Esophagus muscularis mucosa (tissue), 4 donors: ENCODE results near the gene CD84. TPM values are rescaled to one million over a fixed set of nuclear protein-coding genes. Genes with fewer than 3 reads are reported as not detected.

Source experiments
- DNase-seq: peaks from one replicate; pipeline ENCODE4 v3.0.0-alpha.2; 2017; ENCODE audit errors: extremely low spot score
- H3K27ac ChIP-seq, 4 donors: fragments of 200-600 bp; sonication (generic); replicated peaks in 1 of 4; 1 replicate in 3 of 4; 2 replicates in 1 of 4; pipeline ENCODE4 v1.5.1; 2016 to 2019; ENCODE audit warnings: mild to moderate bottlenecking in 1 of 4
- H3K27me3 ChIP-seq, 4 donors: fragments of 200-600 bp; sonication (generic); one replicate each; pipeline versions ENCODE4 v1.5.1 to v1.6.0; 2016 to 2019
- H3K36me3 ChIP-seq, 4 donors: fragments of 200-600 bp; sonication (generic); one replicate each; pipeline ENCODE4 v1.5.1; 2016 to 2019
- H3K4me1 ChIP-seq, 4 donors: fragments of 200-600 bp; sonication (generic); one replicate each; pipeline ENCODE4 v1.5.1; 2016 to 2019
- H3K4me3 ChIP-seq, 4 donors: fragments of 200-600 bp; sonication (generic); 1 replicate in 2 of 4; 2 replicates in 2 of 4; pipeline ENCODE4 v1.5.1; 2016 to 2019; ENCODE audit warnings: mild to moderate bottlenecking in 4 of 4, moderate library complexity in 1 of 4
- H3K9me3 ChIP-seq, 4 donors: fragments of 200-600 bp; sonication (generic); 1 replicate in 3 of 4; 2 replicates in 1 of 4; pipeline ENCODE4 v1.5.1; 2016 to 2019
- EP300 ChIP-seq: sonication (generic); formaldehyde crosslinking; IDR thresholded peaks from one replicate; pipeline ENCODE4 v1.6.1; 2017; ENCODE audit warnings: antibody characterized with exemption
- POLR2A ChIP-seq: fragments of 450-650 bp; IDR thresholded peaks from one replicate; pipeline ENCODE4 v1.6.1; 2017; ENCODE audit warnings: antibody characterized with exemption, moderate library complexity, mild to moderate bottlenecking, low read depth
- POLR2AphosphoS5 ChIP-seq, 2 donors: sonication (generic); formaldehyde crosslinking; IDR thresholded peaks; one replicate each; pipeline ENCODE4 v1.6.1; 2017; ENCODE audit warnings: antibody characterized with exemption in 2 of 2
- WGBS: methylation state at CpG from one replicate; pipeline ENCODE4 v1.1.5; 2018; 5-methylcytosine and 5-hydroxymethylcytosine counted together
- intact Hi-C: fragments of 100-400 bp; cut with DNase I; formaldehyde crosslinking; loops from one replicate; pipeline ENCODE4 v1.15.1; 2023
- total RNA-seq, 4 donors: library from RNA; depleted of rRNA; stranded (reverse); fragments of >200 nt; gene quantifications; one replicate each; pipeline versions ENCODE4 v1.1.0 to v1.2.1, GENCODE V29; 2016
- TF ChIP-seq, protein P1 (sequence below), 3 experiments: fragments of 200-600 bp in 2 of 3; fragments of 450-650 bp in 1 of 3; sonication (generic) in 2 of 3; IDR thresholded peaks; one replicate each; pipeline ENCODE4 v1.5.1; 2017 to 2019; ENCODE audit warnings: antibody characterized with exemption in 3 of 3, mild to moderate bottlenecking in 2 of 3, moderate library complexity in 1 of 3

Gene CD84
- total RNA-seq, 4 donors from 2014 or later, result 2.7 to 7.3 (median 4.7) TPM

DNA sequence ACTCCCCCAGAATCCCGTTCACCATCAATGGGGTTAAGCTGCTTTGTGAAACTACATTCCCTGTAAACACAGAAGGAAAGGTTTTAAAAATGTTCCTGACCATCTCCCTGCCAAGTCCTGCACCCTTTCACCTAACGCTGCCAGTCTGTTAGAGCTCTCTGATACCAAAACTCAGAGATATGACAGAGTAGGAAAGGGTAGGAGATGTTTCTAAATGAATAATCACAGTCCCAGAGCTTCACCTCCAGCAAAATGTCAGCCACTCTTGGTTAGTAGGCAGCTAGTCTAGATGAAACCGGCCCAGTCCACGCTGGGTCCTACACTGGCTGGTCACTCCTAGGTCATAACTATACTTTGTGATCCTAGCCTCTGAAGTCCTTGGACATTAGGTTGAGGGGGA is 83.0 kb downstream of the CD84 start:
- TF ChIP-seq EP300 (no peak), POLR2A (no peak), POLR2AphosphoS5 (IDR thresholded peaks at IDR 0.05) (no peak)
- TF ChIP-seq, protein P1, sequence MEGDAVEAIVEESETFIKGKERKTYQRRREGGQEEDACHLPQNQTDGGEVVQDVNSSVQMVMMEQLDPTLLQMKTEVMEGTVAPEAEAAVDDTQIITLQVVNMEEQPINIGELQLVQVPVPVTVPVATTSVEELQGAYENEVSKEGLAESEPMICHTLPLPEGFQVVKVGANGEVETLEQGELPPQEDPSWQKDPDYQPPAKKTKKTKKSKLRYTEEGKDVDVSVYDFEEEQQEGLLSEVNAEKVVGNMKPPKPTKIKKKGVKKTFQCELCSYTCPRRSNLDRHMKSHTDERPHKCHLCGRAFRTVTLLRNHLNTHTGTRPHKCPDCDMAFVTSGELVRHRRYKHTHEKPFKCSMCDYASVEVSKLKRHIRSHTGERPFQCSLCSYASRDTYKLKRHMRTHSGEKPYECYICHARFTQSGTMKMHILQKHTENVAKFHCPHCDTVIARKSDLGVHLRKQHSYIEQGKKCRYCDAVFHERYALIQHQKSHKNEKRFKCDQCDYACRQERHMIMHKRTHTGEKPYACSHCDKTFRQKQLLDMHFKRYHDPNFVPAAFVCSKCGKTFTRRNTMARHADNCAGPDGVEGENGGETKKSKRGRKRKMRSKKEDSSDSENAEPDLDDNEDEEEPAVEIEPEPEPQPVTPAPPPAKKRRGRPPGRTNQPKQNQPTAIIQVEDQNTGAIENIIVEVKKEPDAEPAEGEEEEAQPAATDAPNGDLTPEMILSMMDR (IDR thresholded peaks at IDR 0.05), result no peak
- no peaks in the 10 kb centered on the region for H3K27me3 ChIP-seq
- H3K36me3 ChIP-seq, result no peaks in the 10 kb centered on the region
- no peaks in the 10 kb centered on the region for H3K4me1 ChIP-seq
- no peak overlapping the region for H3K27ac ChIP-seq
- peaks cover 0 to 10% (median 8%) of the 10 kb centered on the region in 4 donors for H3K9me3 ChIP-seq
- intact Hi-C loops, result no loop called here
- H3K4me3 ChIP-seq, result no peak overlapping the region
- WGBS, result 82% methylated on average over 4 of the region's 4 CpGs
- DNase-seq, result no peak

DNA sequence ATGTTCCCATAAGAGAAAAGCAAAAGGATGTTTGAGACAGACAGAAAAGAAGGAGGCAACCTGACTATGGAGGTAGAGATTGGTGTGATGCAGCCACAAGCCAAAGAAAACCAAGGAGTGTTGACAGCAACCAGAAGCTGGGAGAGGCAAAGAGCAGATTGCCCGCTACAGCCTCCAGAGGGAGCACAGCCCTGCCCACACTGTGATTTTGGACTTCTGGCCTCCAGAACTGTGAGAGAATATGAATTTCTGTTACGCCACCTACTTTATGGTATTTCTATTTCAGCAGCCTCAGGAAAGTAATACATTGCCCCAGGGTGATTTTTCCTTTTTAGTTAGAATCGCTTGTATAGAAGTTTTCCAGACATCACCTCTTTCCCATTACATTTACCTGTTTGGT is 84.7 kb downstream of the CD84 start:
- Histone ChIP-seq H3K36me3 (no peaks in the 10 kb centered on the region), H3K4me3 (no peak overlapping the region), H3K4me1 (no peaks in the 10 kb centered on the region), H3K27me3 (no peaks in the 10 kb centered on the region), H3K9me3 (peaks cover 0 to 10% (median 8%) of the 10 kb centered on the region in 4 donors), H3K27ac (no peak overlapping the region)
- 85% methylated on average over 3 of the region's 3 CpGs for WGBS
- TF ChIP-seq EP300 (no peak), POLR2A (no peak), POLR2AphosphoS5 (IDR thresholded peaks at IDR 0.05) (no peak)
- TF ChIP-seq, protein P1 (IDR thresholded peaks at IDR 0.05), result no peak
- intact Hi-C loops, result no loop called here
- DNase-seq, result no peak

DNA sequence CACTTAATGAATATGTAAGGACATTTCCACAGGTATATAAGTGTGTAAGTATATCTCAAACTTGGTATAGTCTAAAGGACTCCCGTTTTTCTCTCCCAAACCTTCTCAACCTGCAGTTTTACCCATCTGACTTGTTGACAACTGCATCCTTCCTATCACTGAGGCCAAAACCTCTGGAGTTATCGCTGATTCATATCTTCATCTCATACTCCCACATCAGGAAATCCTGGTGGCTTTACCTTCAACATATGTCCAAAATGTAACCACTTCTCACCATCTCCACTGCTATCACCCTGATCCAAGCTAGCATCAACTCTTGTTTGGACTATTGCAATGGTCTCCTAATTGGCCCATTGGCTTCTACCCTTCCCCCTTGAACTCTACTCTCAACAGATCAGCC is 86.7 kb downstream of the CD84 start:
- TF ChIP-seq EP300 (no peak), POLR2AphosphoS5 (IDR thresholded peaks at IDR 0.05) (no peak), POLR2A (no peak)
- TF ChIP-seq, protein P1 (IDR thresholded peaks at IDR 0.05), result no peak
- Histone ChIP-seq H3K27ac (no peak overlapping the region), H3K36me3 (no peaks in the 10 kb centered on the region), H3K4me3 (no peak overlapping the region), H3K4me1 (no peaks in the 10 kb centered on the region), H3K27me3 (no peaks in the 10 kb centered on the region), H3K9me3 (no peaks in the 10 kb centered on the region)
- DNase-seq, result no peak
- intact Hi-C loops, result no loop called here
- 66% methylated on average over 2 of the region's 2 CpGs for WGBS

DNA sequence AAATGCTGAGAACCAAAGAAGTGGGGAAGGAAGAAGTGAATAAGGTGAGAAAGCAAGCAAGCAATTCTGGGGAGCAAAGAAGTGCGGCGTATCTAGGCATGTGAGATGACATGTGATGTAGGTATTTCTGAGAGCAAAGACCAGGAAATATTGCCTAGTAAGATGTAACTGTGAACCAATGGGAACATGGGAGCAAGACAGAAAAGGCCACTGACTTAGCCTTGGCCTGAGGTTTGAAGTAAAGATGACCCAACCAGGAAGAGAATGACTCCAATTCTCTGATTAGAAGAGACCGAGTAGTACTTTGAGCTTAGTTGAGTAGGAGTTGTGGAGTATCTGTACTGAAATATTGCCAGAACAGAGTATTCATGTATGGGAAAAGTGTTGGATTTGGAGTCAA is 87.3 kb downstream of the CD84 start:
- TF ChIP-seq, protein P1 (IDR thresholded peaks at IDR 0.05), result no peak
- no peak for TF ChIP-seq EP300
- no peak for TF ChIP-seq POLR2A
- TF ChIP-seq POLR2AphosphoS5 (IDR thresholded peaks at IDR 0.05), result no peak
- no peak overlapping the region for H3K4me3 ChIP-seq
- no peaks in the 10 kb centered on the region for H3K4me1 ChIP-seq
- no peaks in the 10 kb centered on the region for H3K27me3 ChIP-seq
- H3K9me3 ChIP-seq, result no peaks in the 10 kb centered on the region
- intact Hi-C loops, result no loop called here
- no peak overlapping the region for H3K27ac ChIP-seq
- WGBS, result 87% methylated on average over 3 of the region's 3 CpGs
- DNase-seq, result no peak
- H3K36me3 ChIP-seq, result no peaks in the 10 kb centered on the region

Other genes starting within 250 kb of the CD84 start
- gene COPA, start 236.2 kb downstream of the CD84 start, total RNA-seq, result 100 to 1,000 TPM; 108 to 125 (median 116) TPM
- gene NCSTN, start 236.1 kb downstream of the CD84 start, total RNA-seq, result 10 to 100 TPM; 45.6 to 59.7 (median 52.1) TPM
- gene NHLH1, start 212.4 kb downstream of the CD84 start, total RNA-seq, result not detected
- gene VANGL2, start 178.9 kb downstream of the CD84 start, total RNA-seq, result 1 to 10 TPM; 1.2 to 5.8 (median 3.7) TPM
- gene SLAMF6, start 56.2 kb downstream of the CD84 start, total RNA-seq, result 1 to 10 TPM in 2 of 4 donors, under 1 TPM in 2; 0.19 to 1.4 (median 0.87) TPM
- gene SLAMF1, start 67.5 kb upstream of the CD84 start, total RNA-seq, result 1 to 10 TPM in 2 of 4 donors, under 1 TPM in 2; 0.57 to 5.0 (median 0.95) TPM
- 10 to 100 TPM in 1 of 4 donors, 1 to 10 TPM in 3; 1.1 to 14.6 (median 2.6) TPM for gene CD48, start 132.3 kb upstream of the CD84 start, total RNA-seq
- gene SLAMF7, start 159.8 kb upstream of the CD84 start, total RNA-seq, result 1 to 10 TPM in 1 of 4 donors, under 1 TPM in 3; 0.06 to 1.3 (median 0.47) TPM
- gene LY9, start 216.7 kb upstream of the CD84 start, total RNA-seq, result under 1 TPM in 2 of 4 donors, not detected in 2; 0.26 to 0.66 TPM